Colonic mucosa (tissue), 4 donors: ENCODE data around the gene FGF6. TPM values are rescaled to one million over a fixed set of nuclear protein-coding genes. Genes with fewer than 3 reads are reported as not detected.

Source experiments
- DNase-seq: peaks from one replicate; pipeline ENCODE4 v3.0.0-alpha.2; 2020
- H3K27ac ChIP-seq: fragments of 200-600 bp; one replicate; pipeline ENCODE4 v1.8.0; 2021
- H3K27me3 ChIP-seq: fragments of 200-600 bp; one replicate; pipeline ENCODE4 v1.8.0; 2021
- H3K36me3 ChIP-seq: fragments of 200-600 bp; one replicate; pipeline ENCODE4 v1.8.0; 2021
- H3K4me1 ChIP-seq: fragments of 200-600 bp; one replicate; pipeline ENCODE4 v1.8.0; 2021; ENCODE audit warnings: mild to moderate bottlenecking
- H3K4me3 ChIP-seq: fragments of 200-600 bp; one replicate; pipeline ENCODE4 v1.8.0; 2021
- H3K9ac ChIP-seq, 2 donors: one replicate each; pipeline ENCODE4 v1.7.0; 2013; ENCODE audit warnings: control low read depth in 2 of 2, low read depth in 2 of 2, low read length in 2 of 2
- H3K9me3 ChIP-seq: fragments of 200-600 bp; one replicate; pipeline ENCODE4 v1.8.0; 2021
- CTCF ChIP-seq: fragments of 200-600 bp; IDR thresholded peaks from one replicate; pipeline ENCODE4 v1.8.0; 2022; ENCODE audit warnings: antibody characterized with exemption, mild to moderate bottlenecking
- intact Hi-C: fragments of 100-400 bp; cut with DNase I; formaldehyde crosslinking; loops from one replicate; pipeline ENCODE4 v1.14.1; 2022
- total RNA-seq, 2 donors: library from RNA; stranded (reverse); fragmentation: NEBNext Ultra II Directional in 1 of 2; extraction: Animal tissue kit (Norgen Biotek cat#: 25700) in 1 of 2; gene quantifications; one replicate each; pipeline ENCODE4 v1.2.1, GENCODE V29; 2021
- donor health status: healthy.
- donor health status: DM: no; HTN: no; CAD: no.
- donor health status: DM: no; HTN: no; CAD: no.

Gene FGF6
- total RNA-seq, 2 donors from 2014 or later: not detected

GRCh38 chr12:4423528-4424195 lies 22.0 kb downstream of the FGF6 start:
- Histone ChIP-seq H3K9ac (no peak overlapping the region), H3K4me1 (no peaks in the 10 kb centered on the region), H3K4me3 (no peak overlapping the region), H3K9me3 (no peaks in the 10 kb centered on the region), H3K27me3 (no peaks in the 10 kb centered on the region), H3K27ac (no peak overlapping the region), H3K36me3 (no peaks in the 10 kb centered on the region)
- intact Hi-C loops: loop anchor here (5.0 kb wide), 1 partner anchor 104 kb away; no protein-coding TSS in a partner anchor
- TF ChIP-seq CTCF: no peak
- no peak for DNase-seq

GRCh38 chr12:4422985-4423384 lies 22.6 kb downstream of the FGF6 start:
- no peak overlapping the region for H3K27ac ChIP-seq
- no peak overlapping the region for H3K9ac ChIP-seq
- H3K36me3 ChIP-seq: no peaks in the 10 kb centered on the region
- no peaks in the 10 kb centered on the region for H3K27me3 ChIP-seq
- H3K4me1 ChIP-seq: no peaks in the 10 kb centered on the region
- no peaks in the 10 kb centered on the region for H3K9me3 ChIP-seq
- no peak for TF ChIP-seq CTCF
- intact Hi-C loops: loop anchor here (5.0 kb wide), 1 partner anchor 104 kb away; no protein-coding TSS in a partner anchor
- H3K4me3 ChIP-seq: no peak overlapping the region
- no peak for DNase-seq

GRCh38 chr12:4421590-4422031 lies 24.0 kb downstream of the FGF6 start:
- TF ChIP-seq CTCF: no peak
- Histone ChIP-seq H3K27ac (no peak overlapping the region), H3K4me1 (no peaks in the 10 kb centered on the region), H3K27me3 (no peaks in the 10 kb centered on the region), H3K36me3 (no peaks in the 10 kb centered on the region), H3K9ac (no peak overlapping the region), H3K4me3 (no peak overlapping the region), H3K9me3 (no peaks in the 10 kb centered on the region)
- intact Hi-C loops: loop anchor here (5.0 kb wide), 1 partner anchor 106 kb away; no protein-coding TSS in a partner anchor
- no peak for DNase-seq

GRCh38 chr12:4420138-4420670 lies 25.4 kb downstream of the FGF6 start:
- intact Hi-C loops: loop anchor here (5.0 kb wide), 1 partner anchor 107 kb away; no protein-coding TSS in a partner anchor
- TF ChIP-seq CTCF: no peak
- H3K27me3 ChIP-seq: no peaks in the 10 kb centered on the region
- no peak overlapping the region for H3K4me3 ChIP-seq
- no peaks in the 10 kb centered on the region for H3K4me1 ChIP-seq
- no peak overlapping the region for H3K27ac ChIP-seq
- no peak for DNase-seq
- H3K9me3 ChIP-seq: no peaks in the 10 kb centered on the region
- H3K9ac ChIP-seq: no peak overlapping the region
- no peaks in the 10 kb centered on the region for H3K36me3 ChIP-seq

GRCh38 chr12:4418913-4419312 lies 26.7 kb downstream of the FGF6 start:
- H3K4me3 ChIP-seq: no peak overlapping the region
- no peaks in the 10 kb centered on the region for H3K4me1 ChIP-seq
- H3K36me3 ChIP-seq: no peaks in the 10 kb centered on the region
- intact Hi-C loops: loop anchor here (5.0 kb wide), 1 partner anchor 112 kb away; no protein-coding TSS in a partner anchor
- TF ChIP-seq CTCF: no peak
- DNase-seq: no peak
- no peak overlapping the region for H3K27ac ChIP-seq
- no peaks in the 10 kb centered on the region for H3K9me3 ChIP-seq
- no peak overlapping the region for H3K9ac ChIP-seq
- H3K27me3 ChIP-seq: no peaks in the 10 kb centered on the region
